A549 (cell line): Measurements from ENCODE around the gene ZC3H18. TPM values are rescaled to one million over a fixed set of nuclear protein-coding genes. Genes with fewer than 3 reads are reported as not detected.

ENCODE experiments used
- ATAC-seq, 2 experiments: fragments of 200-7000 bp in 1 of 2; fragments of >200 bp in 1 of 2; cut with Nextera tagmentation in 1 of 2; cut with Tn5 transposase in 1 of 2; 3 replicates each; pipeline versions ENCODE4 v1.8.0 to v1.9.1; 2018 to 2020; ENCODE audit warnings: mild to moderate bottlenecking in 1 of 2, moderate library complexity in 1 of 2
- CTCF ChIA-PET: fragments of 300-600 bp; sonication (Branson Sonifier 250); formaldehyde crosslinking; extraction: SDS; loops from one replicate; lab custom pipeline; 2021; ENCODE audit warnings: antibody characterized with exemption, inconsistent platforms; lab: Yijun Ruan, JAX
- POLR2A ChIA-PET: fragments of 350-600 bp; formaldehyde crosslinking; extraction: SDS; loops from one replicate; lab custom pipeline; 2021; ENCODE audit warnings: antibody characterized with exemption, inconsistent platforms; lab: Yijun Ruan, JAX
- DNase-seq, 2 experiments: peaks; one replicate each; pipeline versions ENCODE4 v3.0.0 to v3.0.0-alpha.2; 2011 to 2016; ENCODE audit warnings: low read depth in 1 of 2, low spot score in 1 of 2
- FAIRE-seq: peaks from 2 replicates; lab custom pipeline; 2011; peaks lifted over from hg19 to GRCh38; lab: Jason Lieb, UNC
- H3K27ac ChIP-seq, 2 experiments: fragments of >200 bp; sonication (Bioruptor Twin); formaldehyde crosslinking; 3 replicates each; pipeline ENCODE4 v1.5.1; 2016 to 2017
- H3K4me1 ChIP-seq: fragments of >200 bp; sonication (Bioruptor Twin); formaldehyde crosslinking; 3 replicates; pipeline ENCODE4 v1.6.1; 2016
- H3K4me2 ChIP-seq: fragments of >200 bp; sonication (Bioruptor Twin); formaldehyde crosslinking; 3 replicates; pipeline ENCODE4 v1.6.1; 2016
- H3K4me3 ChIP-seq: fragments of >200 bp; sonication (Bioruptor Twin); formaldehyde crosslinking; 3 replicates; pipeline ENCODE4 v1.5.1; 2016
- H3K9me3 ChIP-seq: fragments of >200 bp; sonication (Bioruptor Twin); formaldehyde crosslinking; 3 replicates; pipeline ENCODE4 v1.6.1; 2016
- BCL3 ChIP-seq: fragments of >200 bp; sonication (Bioruptor Twin); formaldehyde crosslinking; IDR thresholded peaks from 3 replicates; pipeline ENCODE4 v1.6.1; 2016
- BHLHE40 ChIP-seq: IDR thresholded peaks from 2 replicates; pipeline ENCODE4 v1.6.1; 2012; ENCODE audit warnings: low read depth, low read length, inconsistent platforms
- E2F6 ChIP-seq: IDR thresholded peaks from 2 replicates; pipeline ENCODE4 v1.6.1; 2012; ENCODE audit warnings: low read depth, borderline replicate concordance
- EHF ChIP-seq: fragments of 250-450 bp; sonication (Bioruptor Pico); IDR thresholded peaks from 2 replicates; pipeline ENCODE4 v1.5.0; 2020; ENCODE audit warnings: mild to moderate bottlenecking
- EP300 ChIP-seq, 2 experiments: fragments of >200 bp; sonication (Bioruptor Twin); formaldehyde crosslinking; IDR thresholded peaks; 2 replicates in 1 of 2; 3 replicates in 1 of 2; pipeline ENCODE4 v1.6.1; 2016 to 2017
- ESRRA ChIP-seq: fragments of 150-350 bp; IDR thresholded peaks from 2 replicates; pipeline ENCODE4 v1.6.1; 2014; ENCODE audit warnings: mild to moderate bottlenecking, low read length, borderline replicate concordance
- FOSB ChIP-seq: fragments of 250-450 bp; sonication (Bioruptor Pico); IDR thresholded peaks from 2 replicates; pipeline ENCODE4 v1.5.0; 2020; ENCODE audit warnings: mild to moderate bottlenecking, moderate library complexity
- HDAC2 ChIP-seq: fragments of 200-600 bp; sonication (generic); IDR thresholded peaks from 2 replicates; pipeline ENCODE4 v1.6.1; 2016
- HES2 ChIP-seq: fragments of >200 bp; sonication (Bioruptor Twin); formaldehyde crosslinking; IDR thresholded peaks from 2 replicates; pipeline ENCODE4 v1.6.1; 2016
- JUNB ChIP-seq: fragments of >200 bp; sonication (Bioruptor Twin); formaldehyde crosslinking; IDR thresholded peaks from 2 replicates; pipeline ENCODE4 v1.6.1; 2016
- NFE2L2 ChIP-seq: fragments of 150-350 bp; conservative IDR thresholded peaks from 2 replicates; pipeline ENCODE4 v1.6.1; 2014; ENCODE audit warnings: low read length
- NPAS2 ChIP-seq: fragments of 250-450 bp; sonication (Bioruptor Pico); IDR thresholded peaks from 2 replicates; pipeline ENCODE4 v1.8.0; 2022; ENCODE audit warnings: mild to moderate bottlenecking, moderate library complexity, borderline replicate concordance
- RARB ChIP-seq: fragments of 250-450 bp; sonication (Bioruptor Pico); IDR thresholded peaks from 2 replicates; pipeline ENCODE4 v1.8.0; 2021; ENCODE audit warnings: mild to moderate bottlenecking, moderate library complexity
- REST ChIP-seq: fragments of 200-600 bp; sonication (generic); IDR thresholded peaks from 2 replicates; pipeline ENCODE4 v1.6.1; 2016; ENCODE audit warnings: antibody characterized with exemption, mild to moderate bottlenecking, moderate library complexity
- RFX5 ChIP-seq: fragments of 450-650 bp; IDR thresholded peaks from 2 replicates; pipeline ENCODE4 v1.7.1; 2014; ENCODE audit warnings: antibody characterized with exemption, mild to moderate bottlenecking, moderate library complexity
- SREBF2 ChIP-seq: fragments of 450-650 bp; IDR thresholded peaks from 2 replicates; pipeline ENCODE4 v1.6.1; 2014; ENCODE audit warnings: mild to moderate bottlenecking, moderate library complexity
- TP53 ChIP-seq: fragments of 250-450 bp; sonication (Bioruptor Pico); IDR thresholded peaks from 2 replicates; pipeline ENCODE4 v1.5.0; 2021; ENCODE audit warnings: mild to moderate bottlenecking, moderate library complexity
- USF2 ChIP-seq: fragments of 450-650 bp; IDR thresholded peaks from 2 replicates; pipeline ENCODE4 v1.6.1; 2014; ENCODE audit warnings: antibody characterized with exemption
- ZNF302 ChIP-seq: fragments of 250-450 bp; sonication (Bioruptor Pico); IDR thresholded peaks from 2 replicates; pipeline ENCODE4 v1.9.0; 2021; ENCODE audit warnings: inconsistent platforms, mild to moderate bottlenecking, moderate library complexity
- ZSCAN20 ChIP-seq: fragments of 250-450 bp; sonication (Bioruptor Pico); IDR thresholded peaks from 2 replicates; pipeline ENCODE4 v1.8.0; 2022; ENCODE audit warnings: mild to moderate bottlenecking, moderate library complexity
- WGBS: methylation state at CpG from one replicate; pipeline ENCODE4 v1.1.6; 2017; ENCODE audit errors: missing lambda C conversion rate; 5-methylcytosine and 5-hydroxymethylcytosine counted together
- polyA plus RNA-seq, 4 experiments: library from polyadenylated mRNA; depleted of rRNA in 3 of 4; stranded (reverse); fragments of >200 nt; fragmentation: RNase III in 1 of 4; extraction: RNeasy Plus Mini Kit Qiagen cat#74134 plus additional on column Dnase treatment in 1 of 4; gene quantifications; 2 replicates in 3 of 4; 3 replicates in 1 of 4; pipeline ENCODE4 v1.2.3, GENCODE V29; 2011 to 2017

The ZC3H18 gene
- polyA plus RNA-seq, 2 of the 4 experiments (the other 2 are of a cell fraction): 21.1 to 48.2 TPM

GRCh38 chr16:88678224-88678979 is 108.2 kb downstream of the ZC3H18 start:
- H3K4me1 ChIP-seq: no peaks in the 10 kb centered on the region
- no peak overlapping the region for H3K4me2 ChIP-seq
- H3K4me3 ChIP-seq: no peak overlapping the region
- CTCF ChIA-PET: no interaction called here
- 82% methylated on average over 22 of the region's 32 CpGs for WGBS
- no peaks in the 10 kb centered on the region for H3K9me3 ChIP-seq
- FAIRE-seq (no peak), ATAC-seq (no peak), DNase-seq (no peak)
- no peak overlapping the region for H3K27ac ChIP-seq
- POLR2A ChIA-PET: no interaction called here
- no peak for TF ChIP-seq BHLHE40
- TF ChIP-seq ESRRA: no peak
- no peak for TF ChIP-seq HES2
- TF ChIP-seq JUNB: no peak
- no peak for TF ChIP-seq TP53 (CRISPR knock-in tag)
- TF ChIP-seq EHF (CRISPR knock-in tag): no peak
- TF ChIP-seq NPAS2: no peak
- TF ChIP-seq NFE2L2: no peak
- TF ChIP-seq EP300 (IDR thresholded peaks at IDR 0.05): no peak
- no peak for TF ChIP-seq BCL3
- TF ChIP-seq E2F6: no peak
- no peak for TF ChIP-seq RFX5
- TF ChIP-seq ZSCAN20 (CRISPR knock-in tag): no peak
- no peak for TF ChIP-seq USF2
- no peak for TF ChIP-seq RARB (CRISPR knock-in tag)
- TF ChIP-seq, all 56 proteins: peak for 0

GRCh38 chr16:88680554-88681083 is 110.4 kb downstream of the ZC3H18 start:
- Histone ChIP-seq H3K9me3 (no peaks in the 10 kb centered on the region), H3K4me1 (peaks cover 8% of the 10 kb centered on the region; the same call in 2 of the 3 replicates), H3K4me2 (no peak overlapping the region), H3K4me3 (no peak overlapping the region), H3K27ac (no peak overlapping the region)
- no peak for DNase-seq
- no peak for TF ChIP-seq REST
- TF ChIP-seq HDAC2: no peak
- no peak for TF ChIP-seq FOSB (CRISPR knock-in tag)
- TF ChIP-seq ZNF302 (CRISPR knock-in tag): no peak
- no peak for TF ChIP-seq SREBF2
- TF ChIP-seq HES2: no peak
- TF ChIP-seq ESRRA: no peak
- no peak for ATAC-seq
- ChIA-PET POLR2A (no interaction called here), CTCF (interaction anchor here (0.6 to 2.8 kb wide), 5 partner anchors 10 to 878 kb away, joined by 3 to 9 read pairs (median 6); partner anchors contain the start of gene MVD)
- 78% methylated on average over 5 of the region's 5 CpGs for whole genome bisulfite sequencing
- FAIRE-seq: no peak
